Measurements from ENCODE around the gene MACROD2.
"Not testable (repeated sequence)": the region's sequence is repeated elsewhere in the genome, so short reads cannot be mapped to it uniquely, and the experiment has no call there.

The MACROD2 gene

DNA sequence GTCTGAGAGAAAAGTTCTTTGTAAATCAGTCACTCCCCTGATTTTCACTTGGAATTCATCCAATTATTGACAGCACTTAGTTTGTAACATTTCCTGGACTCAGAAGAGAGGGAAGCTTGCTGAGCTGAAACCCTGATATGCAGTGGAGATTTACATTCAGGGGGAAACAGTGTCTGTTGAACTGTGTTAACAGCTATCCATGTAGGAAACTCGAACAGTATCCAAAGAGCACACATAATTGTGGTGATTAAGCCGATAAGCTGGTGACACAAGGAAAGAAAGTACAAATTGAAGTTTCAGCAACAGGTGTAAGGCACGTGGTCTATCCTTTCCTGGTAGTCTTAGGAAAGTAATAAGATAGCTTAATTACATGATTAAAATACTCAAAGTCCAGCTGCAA is 420.2 kb downstream of the MACROD2 start:
- no peak for DNase-seq

DNA sequence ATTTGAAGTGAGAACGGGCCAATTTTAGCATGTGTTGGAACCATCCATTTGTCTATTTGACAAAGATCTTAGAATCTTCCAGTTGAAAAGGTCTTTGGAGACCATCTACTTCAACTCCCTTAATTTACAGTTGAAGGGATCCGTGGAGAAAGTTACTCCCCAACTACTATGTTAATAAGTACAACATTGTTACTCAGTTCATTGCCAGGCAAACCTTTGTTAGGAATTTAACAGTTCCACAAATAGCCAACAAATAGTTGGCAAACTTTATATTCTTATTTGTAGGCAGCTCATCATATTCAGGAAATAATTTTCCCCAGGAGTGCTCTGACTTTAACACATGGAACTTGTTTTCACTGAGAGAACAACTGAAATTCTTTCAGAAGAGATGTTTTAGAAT is 423.1 kb downstream of the MACROD2 start:
- DNase-seq: no peak

DNA sequence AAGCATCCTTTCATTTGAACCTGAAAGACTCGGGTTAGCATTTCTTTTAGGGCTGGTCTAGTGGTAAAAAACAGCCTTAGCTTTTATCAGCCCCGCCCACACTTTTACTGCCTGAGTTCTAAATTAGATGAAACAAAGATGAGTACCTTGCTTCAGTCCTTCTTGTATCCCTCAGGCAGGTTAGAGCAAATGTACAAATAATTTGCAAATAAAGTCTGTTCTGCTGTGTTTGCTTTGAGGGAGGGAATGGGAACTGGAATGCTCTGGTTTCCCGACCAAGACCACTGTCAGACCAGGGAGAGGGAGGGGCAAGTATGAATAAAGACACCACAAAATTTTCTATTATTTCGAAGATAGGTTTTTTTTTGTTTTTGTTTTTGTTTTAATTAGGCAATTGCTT is 427.6 kb downstream of the MACROD2 start:
- DNase-seq: no peak

DNA sequence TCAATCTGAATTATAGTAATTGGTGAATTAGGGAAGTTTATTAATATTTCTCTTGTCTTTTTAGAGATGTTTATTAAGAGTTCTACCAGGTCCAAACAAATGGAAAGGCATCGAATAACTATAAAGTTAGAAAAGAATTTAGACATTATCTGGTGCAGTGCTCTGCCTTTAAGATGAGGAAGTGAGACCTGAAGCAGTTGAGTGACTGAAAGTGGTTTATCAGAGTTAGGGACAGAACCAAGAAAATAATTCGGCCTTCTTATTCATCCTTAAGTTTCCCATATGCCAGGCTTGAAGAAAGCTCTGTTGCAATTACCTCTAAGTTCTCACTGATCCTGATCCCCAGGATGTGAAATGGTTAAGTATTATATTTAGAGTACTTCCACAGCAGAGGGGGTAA is 436.3 kb downstream of the MACROD2 start:
- no peak for DNase-seq

- no peak for DNase-seq
Measured at GRCh38 chr20:14432085-14432484, 436.8 kb downstream of the MACROD2 start.

DNA sequence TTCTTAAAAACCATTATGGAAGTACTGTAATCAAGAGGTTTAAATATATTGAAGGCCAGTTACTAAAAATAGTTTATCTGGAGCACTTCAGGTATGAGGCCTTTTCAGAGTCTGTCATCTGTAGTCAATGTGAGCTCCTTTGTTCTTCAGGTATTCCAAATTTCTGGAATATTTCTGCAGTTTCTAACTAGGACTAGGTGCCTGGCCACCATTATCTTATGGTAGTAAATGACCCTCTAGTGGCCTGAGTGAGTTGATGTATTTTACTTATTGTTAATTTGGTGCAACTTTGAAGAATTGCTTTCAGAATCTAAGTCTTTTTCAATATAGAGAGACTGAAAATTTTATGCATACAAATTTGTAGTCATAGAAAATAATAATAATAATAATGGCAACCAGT is 437.3 kb downstream of the MACROD2 start:
- DNase-seq: no peak

DNA sequence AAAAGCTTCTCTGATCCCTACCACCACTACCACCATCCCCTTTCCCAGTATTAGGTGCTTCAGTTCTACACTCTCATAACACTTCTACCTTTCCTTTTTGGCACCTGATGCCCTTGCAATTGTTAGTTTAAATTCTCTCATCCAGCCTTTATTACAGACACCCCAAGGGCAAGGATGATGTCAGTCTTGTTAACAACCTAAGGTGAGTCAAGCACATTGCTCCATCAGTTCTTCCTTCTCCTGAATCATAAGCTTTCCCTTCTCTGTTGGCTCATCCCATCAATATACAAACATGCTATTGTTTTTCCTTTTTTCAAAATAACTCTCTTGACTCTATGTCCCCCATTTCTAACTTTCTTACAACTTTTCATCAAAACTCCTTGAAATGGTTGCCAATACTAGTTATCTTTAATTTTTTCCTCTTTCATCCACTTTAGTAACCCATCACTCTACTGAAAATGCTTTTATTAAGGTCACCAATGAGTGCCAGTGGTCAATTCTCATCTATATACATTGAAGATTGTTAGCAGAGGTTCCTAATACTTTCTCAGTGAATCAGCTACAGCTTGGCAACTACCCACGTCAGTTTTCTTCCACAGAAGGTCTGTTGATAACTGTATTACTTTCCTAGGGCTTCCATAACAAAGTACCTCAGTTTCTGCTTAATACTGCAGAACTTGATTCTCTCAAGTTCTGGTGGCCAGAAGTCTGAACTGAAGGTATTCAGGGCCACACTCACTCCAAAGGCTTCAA is 439.2 kb downstream of the MACROD2 start:
- no peak for DNase-seq

DNA sequence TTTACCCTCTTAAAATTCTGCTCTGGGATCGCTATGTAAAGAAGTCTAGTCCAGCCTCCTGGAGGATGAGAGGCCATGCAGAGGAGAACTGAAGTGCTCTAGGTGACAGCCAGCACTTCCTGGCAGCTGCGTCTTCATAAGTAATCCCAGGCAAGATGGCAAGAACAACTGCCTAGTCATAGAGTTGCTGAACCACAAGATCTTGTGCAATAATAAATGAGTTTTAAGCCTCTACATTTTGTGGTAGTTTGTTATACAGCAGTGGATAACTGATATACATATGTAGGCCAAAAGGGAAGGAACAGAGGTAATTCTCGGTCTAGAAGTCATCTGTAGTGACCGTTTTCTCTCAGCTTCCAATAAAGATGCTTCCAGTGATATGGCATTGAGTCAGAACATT is 445.9 kb downstream of the MACROD2 start:
- peak; percentile 45 to 48 for DNase-seq

DNA sequence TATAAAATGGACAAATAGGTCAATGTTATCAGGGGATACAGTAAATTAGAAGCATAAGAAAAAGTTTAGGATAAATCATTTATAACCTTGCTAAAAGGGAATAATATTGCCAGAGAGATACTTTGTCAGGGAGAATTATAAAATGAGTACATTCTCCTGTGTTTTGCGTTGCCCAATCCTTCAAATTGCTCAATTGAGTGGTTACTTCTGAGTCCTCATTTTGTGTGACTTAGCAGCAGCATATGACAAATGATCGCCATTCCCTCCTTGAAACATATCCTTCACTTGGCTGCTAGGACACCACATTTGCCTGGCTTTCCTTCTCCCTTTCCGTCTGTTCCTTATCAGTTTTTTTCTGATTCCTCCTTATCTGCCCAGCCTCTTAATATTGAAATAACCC is 448.8 kb downstream of the MACROD2 start:
- DNase-seq: no peak

DNA sequence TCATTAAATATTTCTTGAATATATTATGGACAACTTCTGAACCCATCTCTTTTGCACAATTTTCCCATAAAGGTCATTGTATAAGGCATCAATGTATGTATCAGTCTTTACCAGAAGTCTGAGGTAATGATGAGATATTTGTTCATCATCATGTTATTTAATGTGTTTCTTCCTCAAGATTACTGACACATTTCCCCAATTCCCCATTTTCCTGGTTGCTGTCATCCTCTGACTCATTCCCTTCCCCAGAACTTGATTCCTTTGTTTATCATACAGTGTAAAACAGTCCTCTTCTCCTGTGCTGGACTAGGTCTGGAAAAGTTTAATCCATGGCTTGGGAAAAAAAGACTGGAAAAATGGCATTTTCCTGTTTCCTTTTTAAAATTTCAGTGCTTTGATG is 450.0 kb downstream of the MACROD2 start:
- no peak for DNase-seq

GRCh38 chr20:14445902-14446301 is 450.6 kb downstream of the MACROD2 start:
- no peak for DNase-seq

DNA sequence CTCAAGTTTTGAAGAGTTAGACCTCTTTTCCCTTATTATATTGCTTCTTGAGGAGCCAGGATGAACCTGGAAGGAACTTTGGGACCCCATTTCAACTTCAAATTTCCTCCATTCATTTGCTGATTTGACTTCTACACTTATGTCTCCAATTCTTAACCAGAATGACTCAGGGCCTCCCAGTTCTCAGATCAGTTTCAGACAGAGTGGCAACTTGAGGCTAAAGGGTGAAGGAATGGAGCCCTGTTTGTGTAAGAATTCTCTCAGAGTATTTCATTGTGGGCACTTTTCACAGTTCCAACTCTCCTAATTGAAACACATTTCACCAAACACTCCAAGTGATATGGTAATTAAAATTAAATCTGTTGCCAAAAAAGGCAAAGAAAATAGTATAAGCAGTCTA is 451.1 kb downstream of the MACROD2 start:
- no peak for DNase-seq

DNA sequence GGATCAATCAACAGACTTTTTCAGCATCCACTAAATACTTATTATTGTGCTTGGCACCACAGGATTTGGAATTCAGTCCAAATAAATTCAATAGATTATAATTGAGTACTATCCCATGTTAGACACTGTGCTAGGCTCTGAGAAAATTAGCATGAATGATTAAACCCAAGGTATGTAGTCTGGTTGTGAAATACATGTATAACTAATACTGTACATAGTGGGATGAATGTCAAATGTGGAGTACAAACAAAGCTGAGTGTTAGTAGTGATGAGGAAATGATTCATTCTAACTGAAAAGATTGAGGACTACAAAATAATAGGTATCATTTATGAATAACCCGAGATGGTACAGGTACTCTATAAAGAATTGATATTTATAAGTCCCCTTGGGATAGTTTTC is 454.0 kb downstream of the MACROD2 start:
- no peak for DNase-seq

- DNase-seq: no peak
Measured at GRCh38 chr20:14450256-14450655, 454.9 kb downstream of the MACROD2 start.

- DNase-seq: no peak
Measured at GRCh38 chr20:14451458-14451857, 456.1 kb downstream of the MACROD2 start.

DNA sequence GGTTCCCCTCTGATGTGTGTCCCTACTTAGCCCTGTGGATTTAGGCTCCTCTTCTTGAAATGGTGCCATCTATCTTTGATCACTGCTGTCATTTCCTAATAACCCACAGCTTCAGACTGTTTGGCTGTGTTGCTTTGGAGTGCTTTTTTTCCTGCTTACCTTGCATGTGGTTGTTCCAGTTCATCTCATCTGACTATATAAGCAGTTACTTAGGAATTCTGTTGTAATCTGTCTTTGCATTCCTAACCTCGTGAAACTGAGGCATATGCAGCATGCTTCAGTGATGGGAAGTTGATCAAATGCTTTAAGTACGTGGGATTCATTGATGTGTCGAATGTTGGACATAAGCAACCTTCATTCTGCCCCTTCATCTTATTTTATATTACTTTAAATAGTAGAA is 457.9 kb downstream of the MACROD2 start:
- no peak for DNase-seq

DNA sequence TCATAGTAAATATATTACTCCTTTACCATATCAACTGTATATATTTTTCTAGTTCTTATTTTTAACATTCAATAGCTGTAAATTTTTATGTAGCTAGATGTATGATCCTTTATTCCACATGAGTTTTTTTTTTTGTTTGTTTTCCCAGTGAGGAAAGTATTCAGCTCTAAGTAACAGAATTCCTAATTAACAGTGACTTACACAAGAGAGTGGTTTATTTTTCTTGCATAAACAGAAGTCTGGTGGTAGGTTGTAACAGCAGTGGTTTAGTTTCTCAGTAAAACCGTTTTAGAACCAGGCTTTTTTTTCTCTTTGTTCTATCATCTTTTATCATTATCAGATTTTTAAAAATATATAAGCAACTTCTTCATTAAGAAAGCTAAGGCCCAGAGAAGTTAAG is 459.0 kb downstream of the MACROD2 start:
- DNase-seq: no peak

DNA sequence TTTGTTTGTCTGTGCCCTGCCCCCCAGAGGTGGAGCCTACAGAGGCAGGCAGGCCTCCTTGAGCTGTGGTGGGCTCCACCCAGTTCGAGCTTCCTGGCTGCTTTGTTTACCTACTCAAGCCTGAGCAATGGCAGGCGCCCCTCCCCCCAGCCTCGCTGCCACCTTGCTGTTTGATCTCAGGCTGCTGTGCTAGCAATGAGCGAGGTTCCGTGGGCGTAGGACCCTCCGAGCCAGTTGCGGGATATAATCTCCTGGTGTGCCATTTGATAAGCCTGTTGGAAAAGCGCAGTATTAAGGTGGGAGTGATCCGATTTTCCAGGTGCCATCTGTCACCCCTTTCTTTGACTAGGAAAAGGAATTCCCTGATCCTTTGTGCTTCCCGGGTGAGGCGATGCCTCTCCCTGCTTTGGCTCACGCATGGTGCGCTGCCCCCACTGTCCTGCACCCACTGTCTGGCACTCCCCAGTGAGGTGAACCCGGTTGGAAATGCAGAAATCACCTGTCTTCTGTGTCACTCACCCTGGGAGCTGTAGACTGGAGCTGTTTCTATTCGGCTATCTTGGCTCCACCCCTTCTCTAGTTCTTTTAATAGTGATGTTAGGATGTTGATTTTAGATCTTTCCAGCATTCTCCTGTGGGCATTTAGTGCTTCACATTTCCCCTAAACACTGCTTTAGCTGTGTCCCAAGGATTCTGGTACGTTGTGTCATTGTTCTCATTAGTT is 471.9 kb downstream of the MACROD2 start:
- DNase-seq: not testable (repeated sequence)

GRCh38 chr20:14470231-14470899 is 475.0 kb downstream of the MACROD2 start:
- DNase-seq: no peak

GRCh38 chr20:14470977-14471661 is 475.8 kb downstream of the MACROD2 start:
- no peak for DNase-seq

GRCh38 chr20:14477125-14477524 is 481.8 kb downstream of the MACROD2 start:
- no peak for DNase-seq

- DNase-seq: no peak
Measured at GRCh38 chr20:14478126-14478525, 482.8 kb downstream of the MACROD2 start.

- no peak for DNase-seq
Measured at GRCh38 chr20:14481863-14482262, 486.5 kb downstream of the MACROD2 start.

All from Kasumi-1 (cell line).